ENCODE data around the gene PROKR1.

The PROKR1 gene

DNA sequence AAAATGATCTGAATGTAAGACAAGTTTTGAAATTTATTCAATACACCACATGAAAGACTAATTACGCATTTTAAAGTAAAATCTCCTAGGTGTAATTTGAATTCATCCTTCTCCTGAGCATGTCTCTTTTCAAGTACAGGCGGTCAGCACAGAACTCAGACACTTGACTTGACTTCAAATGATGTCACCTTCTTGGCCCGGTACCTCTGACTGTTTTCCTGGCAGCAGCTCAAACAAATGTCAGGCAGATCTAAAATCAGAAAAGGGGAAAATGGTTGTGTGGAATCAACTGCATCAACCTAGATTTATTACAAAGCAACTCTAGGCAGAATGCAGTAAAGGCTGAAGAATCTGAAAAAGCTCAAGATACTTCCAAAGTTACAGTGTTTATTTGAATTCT is 11.4 kb upstream of the PROKR1 start:
- H3K4me1 Mint-ChIP-seq = no peaks in the 10 kb centered on the region
- H3K27me3 Mint-ChIP-seq = peaks cover 6% of the 10 kb centered on the region
- peaks cover 1% of the 10 kb centered on the region for H3K9me3 Mint-ChIP-seq
- H3K4me3 Mint-ChIP-seq = no peak overlapping the region
- no peak for ATAC-seq (ENCODE audit: low read depth)
- H3K27ac Mint-ChIP-seq = no peak overlapping the region
- H3K36me3 Mint-ChIP-seq = no peaks in the 10 kb centered on the region
- no peak for DNase-seq (ENCODE audit: low spot score in 2 of 2)

DNA sequence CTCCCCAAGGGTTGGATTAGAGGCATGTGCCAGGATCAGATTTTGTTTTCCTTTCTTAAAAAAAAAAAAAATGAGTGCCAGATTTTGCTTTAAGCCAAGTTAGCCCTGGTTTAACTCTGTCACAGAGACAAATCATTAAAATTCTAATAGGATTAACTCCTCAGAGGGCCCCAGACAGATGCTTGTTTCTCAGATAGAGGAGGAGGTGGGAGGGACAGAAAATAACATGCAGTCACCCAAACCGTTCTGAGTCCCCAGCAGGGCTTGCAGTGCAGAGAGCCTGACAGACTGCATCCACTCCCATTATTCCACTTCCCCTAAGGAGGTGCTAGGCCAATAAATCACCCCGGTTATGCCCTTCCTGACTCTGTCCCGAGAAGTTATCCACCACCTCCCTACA is 6.3 kb upstream of the PROKR1 start:
- Mint-ChIP-seq H3K4me1 (no peaks in the 10 kb centered on the region), H3K27ac (no peak overlapping the region), H3K36me3 (peaks cover 3% of the 10 kb centered on the region), H3K4me3 (no peak overlapping the region), H3K27me3 (peaks cover 20% of the 10 kb centered on the region), H3K9me3 (peaks cover 7% of the 10 kb centered on the region)
- DNase-seq (ENCODE audit: low spot score in 2 of 2) = no peak
- ATAC-seq (ENCODE audit: low read depth) = no peak

DNA sequence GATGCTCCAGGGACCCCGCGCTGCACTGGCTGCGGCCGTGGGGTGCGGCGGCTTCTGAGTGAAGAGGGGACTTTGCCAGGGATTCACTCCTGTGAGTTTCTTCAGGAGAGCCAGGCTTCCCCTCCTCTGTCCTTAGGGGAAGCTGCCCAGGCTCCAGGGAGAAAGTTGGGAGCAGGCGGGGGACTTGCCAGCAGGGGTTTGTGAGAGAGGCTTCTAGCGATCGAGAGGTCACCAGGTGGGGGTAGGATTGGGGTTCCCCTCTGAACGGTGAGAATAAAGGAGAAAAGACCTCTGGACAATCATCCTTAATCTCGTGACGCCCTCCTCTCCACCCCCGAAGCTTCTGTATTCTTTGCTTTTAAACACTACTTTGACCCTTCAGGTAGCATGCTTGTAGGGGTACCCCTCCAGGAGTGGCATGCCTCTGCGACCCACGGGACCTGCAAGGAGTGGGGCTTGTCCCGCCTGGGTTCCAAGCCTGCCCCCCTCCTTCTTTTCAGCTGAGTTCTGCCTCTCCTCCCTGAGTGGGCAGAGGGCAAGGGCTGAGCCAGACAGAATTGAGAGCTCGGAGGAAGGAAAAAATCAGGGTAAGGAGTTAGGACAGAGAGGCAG is 601 bp downstream of the PROKR1 start:
- ATAC-seq (ENCODE audit: low read depth) = peak; percentile 15
- peaks cover 6% of the 10 kb centered on the region for H3K4me1 Mint-ChIP-seq
- peaks cover 7% of the 10 kb centered on the region for H3K9me3 Mint-ChIP-seq
- peaks cover 35% of the 10 kb centered on the region for H3K27me3 Mint-ChIP-seq
- H3K27ac Mint-ChIP-seq = no peak overlapping the region
- H3K4me3 Mint-ChIP-seq = peak overlapping the region; percentile 57
- peaks cover 3% of the 10 kb centered on the region for H3K36me3 Mint-ChIP-seq
- peak in 1 of 2 donors; percentile 21 for DNase-seq (ENCODE audit: low spot score in 2 of 2)

DNA sequence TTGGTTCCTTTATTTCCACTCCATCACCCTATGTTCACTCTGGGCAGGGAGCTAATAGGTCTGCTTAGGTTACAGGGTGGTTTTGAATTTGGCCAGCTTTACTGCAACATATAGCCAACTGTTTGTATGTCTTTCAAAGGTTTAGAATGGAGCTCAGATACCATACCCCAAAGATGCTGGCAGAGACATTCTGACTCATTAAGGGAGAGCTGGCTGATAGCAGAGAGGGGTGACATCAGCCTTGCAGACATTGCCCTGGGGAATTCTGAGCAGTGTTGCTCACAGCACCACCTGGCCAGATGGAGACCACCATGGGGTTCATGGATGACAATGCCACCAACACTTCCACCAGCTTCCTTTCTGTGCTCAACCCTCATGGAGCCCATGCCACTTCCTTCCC is 2.1 kb downstream of the PROKR1 start:
- Mint-ChIP-seq H3K27ac (no peak overlapping the region), H3K4me3 (no peak overlapping the region), H3K4me1 (peaks cover 6% of the 10 kb centered on the region), H3K36me3 (peaks cover 2% of the 10 kb centered on the region), H3K27me3 (peaks cover 35% of the 10 kb centered on the region), H3K9me3 (peaks cover 6% of the 10 kb centered on the region)
- ATAC-seq (ENCODE audit: low read depth) = no peak
- DNase-seq (ENCODE audit: low spot score in 2 of 2) = no peak

DNA sequence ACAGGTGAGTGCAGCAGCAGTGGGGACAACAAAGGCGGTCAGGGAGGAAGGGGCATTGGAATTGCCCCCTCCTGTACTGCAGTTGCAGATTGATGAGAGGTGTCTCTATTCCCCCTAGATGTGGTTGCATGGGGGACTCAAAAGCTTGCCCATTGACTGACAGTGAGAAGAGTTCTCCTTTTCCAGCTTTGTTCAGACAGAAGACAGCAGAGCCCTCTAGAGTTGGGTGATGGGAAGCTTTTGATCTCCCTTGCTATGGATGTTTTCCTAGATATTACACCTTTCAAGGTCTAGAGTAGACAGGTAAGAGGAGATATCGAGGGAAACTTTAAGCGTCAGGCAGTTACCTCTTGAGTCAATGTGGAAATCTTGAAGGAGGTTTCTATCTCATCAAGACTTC is 2.9 kb downstream of the PROKR1 start:
- Mint-ChIP-seq H3K27me3 (peaks cover 32% of the 10 kb centered on the region), H3K9me3 (no peaks in the 10 kb centered on the region), H3K27ac (no peak overlapping the region), H3K4me1 (peaks cover 6% of the 10 kb centered on the region), H3K36me3 (no peaks in the 10 kb centered on the region), H3K4me3 (no peak overlapping the region)
- no peak for DNase-seq (ENCODE audit: low spot score in 2 of 2)
- ATAC-seq (ENCODE audit: low read depth) = no peak

DNA sequence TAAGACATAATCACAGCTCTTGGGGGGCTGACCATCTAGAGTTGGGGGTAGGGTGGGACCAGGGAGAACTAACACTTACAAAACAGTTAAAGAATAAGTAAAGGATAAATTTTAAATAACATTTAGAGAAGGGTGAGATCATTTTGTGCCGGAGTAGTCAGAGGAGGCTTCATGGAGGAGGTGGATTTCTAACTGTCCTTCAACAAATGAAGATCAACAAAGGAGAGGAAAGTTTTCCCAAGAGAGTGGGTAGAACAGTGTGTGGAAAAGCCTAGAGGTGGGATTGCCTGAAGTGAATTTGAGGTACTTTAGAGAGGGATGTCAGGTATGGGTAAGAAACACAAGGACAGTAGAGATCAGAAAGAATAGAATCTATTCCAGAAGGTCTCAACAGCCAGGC is 7.3 kb downstream of the PROKR1 start:
- Mint-ChIP-seq H3K9me3 (no peaks in the 10 kb centered on the region), H3K27ac (no peak overlapping the region), H3K4me1 (peaks cover 6% of the 10 kb centered on the region), H3K4me3 (no peak overlapping the region), H3K27me3 (peaks cover 23% of the 10 kb centered on the region), H3K36me3 (no peaks in the 10 kb centered on the region)
- ATAC-seq (ENCODE audit: low read depth) = no peak
- DNase-seq (ENCODE audit: low spot score in 2 of 2) = no peak

DNA sequence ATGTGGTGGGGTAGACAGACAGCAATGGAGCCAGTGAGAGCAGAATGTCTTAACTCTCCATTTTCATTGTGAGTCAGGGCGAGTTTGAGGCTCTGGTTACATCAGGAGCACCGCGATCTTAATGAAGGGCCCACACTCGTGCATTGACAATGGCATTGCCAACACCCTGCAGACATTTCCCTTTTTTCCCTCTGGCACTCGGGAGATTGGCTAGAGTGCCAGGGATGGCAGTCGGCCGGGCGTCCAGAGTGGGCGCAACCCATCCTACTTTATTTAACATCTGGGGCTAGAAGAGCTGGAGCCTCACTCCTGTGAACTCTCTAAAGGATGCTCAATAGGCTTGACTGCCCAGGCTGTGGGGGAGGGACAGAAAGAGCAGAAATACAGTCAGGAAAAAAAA is 9.7 kb downstream of the PROKR1 start:
- no peaks in the 10 kb centered on the region for H3K9me3 Mint-ChIP-seq
- no peak overlapping the region for H3K27ac Mint-ChIP-seq
- ATAC-seq (ENCODE audit: low read depth) (no peak), DNase-seq (ENCODE audit: low spot score in 2 of 2) (no peak)
- H3K27me3 Mint-ChIP-seq = peaks cover 11% of the 10 kb centered on the region
- H3K4me1 Mint-ChIP-seq = peaks cover 6% of the 10 kb centered on the region
- H3K4me3 Mint-ChIP-seq = no peak overlapping the region
- no peaks in the 10 kb centered on the region for H3K36me3 Mint-ChIP-seq

DNA sequence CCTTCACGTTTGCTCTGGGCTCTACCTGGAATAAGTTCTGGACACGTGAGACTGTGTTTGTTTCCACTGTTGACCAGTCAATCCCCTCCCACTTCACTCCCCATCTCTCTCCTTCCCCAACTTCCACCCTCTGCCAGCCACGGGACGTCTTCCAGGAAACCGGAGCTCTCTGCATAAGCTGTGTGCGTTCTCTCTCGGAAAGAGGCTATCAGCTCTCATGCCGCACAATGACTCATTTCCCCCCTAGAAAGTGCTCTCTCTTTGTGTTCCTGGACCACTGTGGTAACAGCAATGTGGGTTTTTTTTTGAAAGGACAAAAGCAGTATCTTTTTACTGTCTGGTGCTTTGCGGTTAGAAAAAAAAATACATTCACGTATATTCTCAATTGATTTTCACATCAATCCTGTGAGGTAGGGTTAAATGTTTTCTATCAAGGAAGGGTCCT is 10.2 kb downstream of the PROKR1 start:
- no peak overlapping the region for H3K4me3 Mint-ChIP-seq
- H3K4me1 Mint-ChIP-seq = peaks cover 6% of the 10 kb centered on the region
- no peak overlapping the region for H3K27ac Mint-ChIP-seq
- H3K27me3 Mint-ChIP-seq = peaks cover 11% of the 10 kb centered on the region
- DNase-seq (ENCODE audit: low spot score in 2 of 2) (no peak), ATAC-seq (ENCODE audit: low read depth) (no peak)
- no peaks in the 10 kb centered on the region for H3K36me3 Mint-ChIP-seq
- H3K9me3 Mint-ChIP-seq = no peaks in the 10 kb centered on the region

DNA sequence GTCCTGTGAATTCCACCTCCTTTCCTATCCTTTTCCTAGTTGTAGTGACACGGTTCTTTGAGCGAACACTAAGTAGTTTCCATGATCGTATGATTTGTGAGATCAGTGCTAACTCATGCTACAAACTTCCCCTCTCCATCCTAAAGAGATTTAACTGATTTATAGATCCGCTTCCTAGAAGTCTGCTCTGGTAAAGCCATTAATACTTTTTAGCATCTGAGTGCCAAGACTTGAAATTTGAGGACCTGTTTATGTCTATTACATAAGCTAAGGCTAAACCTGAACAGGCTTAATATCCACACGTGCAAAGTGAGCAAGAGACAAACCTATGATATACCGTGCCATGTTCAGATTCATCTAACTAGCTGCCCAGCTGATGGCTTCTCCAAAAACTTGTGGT is 14.9 kb downstream of the PROKR1 start:
- H3K4me1 Mint-ChIP-seq = peaks cover 14% of the 10 kb centered on the region
- H3K4me3 Mint-ChIP-seq = no peak overlapping the region

DNA sequence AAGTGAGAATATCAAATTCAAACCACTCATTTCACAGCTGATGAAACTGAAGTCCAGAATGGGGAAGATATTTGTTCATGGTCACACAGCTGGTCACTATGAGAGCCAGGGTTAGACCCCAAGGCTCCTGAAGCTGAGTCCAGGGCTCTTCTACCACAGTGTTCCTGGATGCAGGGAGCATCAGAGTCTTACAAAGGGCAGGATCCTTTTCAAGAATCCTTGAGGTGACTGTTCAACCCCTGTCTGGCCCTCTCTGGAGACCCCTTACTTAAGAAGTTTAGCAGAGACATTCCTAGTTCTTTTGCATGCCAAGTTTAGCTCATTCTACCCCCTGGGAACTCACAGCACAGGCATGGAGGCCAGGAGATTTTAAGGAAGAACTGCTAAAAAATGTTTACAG is 15.7 kb downstream of the PROKR1 start:
- ATAC-seq (ENCODE audit: low read depth) (no peak), DNase-seq (ENCODE audit: low spot score in 2 of 2) (no peak)
- Mint-ChIP-seq H3K27me3 (peaks cover 2% of the 10 kb centered on the region), H3K27ac (no peak overlapping the region), H3K4me3 (no peak overlapping the region), H3K4me1 (peaks cover 11% of the 10 kb centered on the region), H3K36me3 (no peaks in the 10 kb centered on the region), H3K9me3 (no peaks in the 10 kb centered on the region)

More for the DNA sequence above, 14.9 kb downstream of the PROKR1 start:
- Mint-ChIP-seq H3K27ac (no peak overlapping the region), H3K9me3 (no peaks in the 10 kb centered on the region), H3K36me3 (no peaks in the 10 kb centered on the region), H3K27me3 (peaks cover 6% of the 10 kb centered on the region)
- DNase-seq (ENCODE audit: low spot score in 2 of 2) = no peak
- ATAC-seq (ENCODE audit: low read depth) = no peak

DNA sequence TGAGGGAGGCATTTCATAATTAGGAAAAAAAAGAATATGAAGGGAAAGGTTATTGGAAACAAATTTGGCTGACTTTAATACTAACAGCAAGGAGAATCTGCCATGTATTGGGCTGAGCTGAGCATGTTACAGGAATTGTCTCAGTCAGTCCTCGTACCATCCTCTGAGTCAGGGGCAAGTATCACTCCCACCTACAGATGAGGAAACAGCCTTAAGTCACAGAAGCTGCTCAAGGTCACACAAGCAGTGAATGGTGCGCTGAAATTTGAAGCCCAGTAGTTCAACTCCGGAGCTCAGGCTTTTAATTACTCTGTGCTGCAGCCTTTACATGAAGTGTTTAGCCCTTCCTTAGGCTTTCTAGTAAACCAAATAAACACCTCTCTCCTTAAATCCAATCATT is 17.3 kb downstream of the PROKR1 start:
- no peaks in the 10 kb centered on the region for H3K9me3 Mint-ChIP-seq
- no peaks in the 10 kb centered on the region for H3K36me3 Mint-ChIP-seq
- ATAC-seq (ENCODE audit: low read depth) (no peak), DNase-seq (ENCODE audit: low spot score in 2 of 2) (no peak)
- no peaks in the 10 kb centered on the region for H3K27me3 Mint-ChIP-seq
- H3K4me1 Mint-ChIP-seq = peaks cover 11% of the 10 kb centered on the region
- no peak overlapping the region for H3K4me3 Mint-ChIP-seq
- H3K27ac Mint-ChIP-seq = no peak overlapping the region

DNA sequence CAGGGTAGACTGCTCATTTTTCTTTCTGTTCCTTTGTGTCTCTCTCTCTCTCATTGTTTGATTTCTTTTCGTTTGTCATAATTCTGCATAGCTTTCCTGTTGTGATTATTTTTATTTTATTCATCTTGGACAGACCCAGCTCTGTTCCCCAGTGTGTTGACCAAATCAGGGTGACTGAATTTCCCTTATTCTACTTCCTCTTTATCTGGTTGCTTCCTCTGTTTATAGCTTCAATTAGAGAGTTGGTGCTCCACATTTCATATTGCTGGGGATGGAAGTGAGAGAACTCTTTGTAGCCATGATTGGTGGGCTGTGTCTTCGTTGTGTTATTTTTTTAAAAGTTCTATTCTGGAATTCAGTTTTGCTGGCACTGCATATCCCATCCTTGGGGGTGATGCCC is 19.1 kb downstream of the PROKR1 start:
- ATAC-seq (ENCODE audit: low read depth) (peak; percentile 95), DNase-seq (ENCODE audit: low spot score in 2 of 2) (no peak)
- H3K36me3 Mint-ChIP-seq = no peaks in the 10 kb centered on the region
- H3K9me3 Mint-ChIP-seq = no peaks in the 10 kb centered on the region
- peak overlapping the region; percentile 6 for H3K27ac Mint-ChIP-seq
- no peaks in the 10 kb centered on the region for H3K27me3 Mint-ChIP-seq
- H3K4me3 Mint-ChIP-seq = no peak overlapping the region
- H3K4me1 Mint-ChIP-seq = peaks cover 11% of the 10 kb centered on the region

DNA sequence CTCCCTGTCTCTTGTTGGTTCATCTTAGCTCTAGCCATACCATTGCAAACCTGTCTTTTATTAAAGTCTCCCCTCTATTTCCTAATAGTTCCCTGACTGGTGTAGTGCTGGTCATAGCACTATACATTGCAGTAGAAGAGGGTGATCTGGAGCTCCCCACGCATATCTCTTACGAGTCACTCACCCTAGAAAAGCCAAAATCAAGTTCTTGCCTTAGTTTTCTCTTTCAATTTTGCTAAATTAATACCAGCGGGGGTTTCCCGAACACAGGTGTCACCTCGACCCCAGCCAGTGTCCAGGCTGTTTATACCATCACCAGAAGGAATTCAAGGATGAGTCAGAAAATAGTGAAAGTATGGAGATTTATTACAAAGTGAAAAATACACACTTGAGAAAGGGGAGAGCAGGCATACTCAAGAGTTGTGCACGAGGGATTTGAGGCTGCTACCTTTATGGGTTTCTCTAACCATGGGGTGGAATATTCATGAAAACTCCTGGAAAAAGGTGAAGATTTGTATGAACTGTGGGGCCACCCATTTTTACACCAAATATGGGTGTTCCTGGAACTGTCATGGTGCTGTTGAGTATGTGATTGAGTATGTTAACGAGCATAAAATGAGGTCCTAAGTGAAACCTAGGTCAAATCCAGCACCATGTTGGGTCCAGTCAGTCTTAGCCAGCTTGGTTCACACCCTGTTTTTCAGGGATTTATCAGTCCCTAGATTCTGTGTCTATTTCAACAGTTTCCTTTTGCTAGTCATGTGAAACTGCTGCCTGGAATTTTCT is 20.2 kb downstream of the PROKR1 start:
- H3K4me3 Mint-ChIP-seq = no peak overlapping the region
- H3K9me3 Mint-ChIP-seq = no peaks in the 10 kb centered on the region
- no peak overlapping the region for H3K27ac Mint-ChIP-seq
- ATAC-seq (ENCODE audit: low read depth) = no peak
- H3K4me1 Mint-ChIP-seq = peaks cover 11% of the 10 kb centered on the region
- no peak for DNase-seq (ENCODE audit: low spot score in 2 of 2)
- no peaks in the 10 kb centered on the region for H3K27me3 Mint-ChIP-seq
- no peaks in the 10 kb centered on the region for H3K36me3 Mint-ChIP-seq

DNA sequence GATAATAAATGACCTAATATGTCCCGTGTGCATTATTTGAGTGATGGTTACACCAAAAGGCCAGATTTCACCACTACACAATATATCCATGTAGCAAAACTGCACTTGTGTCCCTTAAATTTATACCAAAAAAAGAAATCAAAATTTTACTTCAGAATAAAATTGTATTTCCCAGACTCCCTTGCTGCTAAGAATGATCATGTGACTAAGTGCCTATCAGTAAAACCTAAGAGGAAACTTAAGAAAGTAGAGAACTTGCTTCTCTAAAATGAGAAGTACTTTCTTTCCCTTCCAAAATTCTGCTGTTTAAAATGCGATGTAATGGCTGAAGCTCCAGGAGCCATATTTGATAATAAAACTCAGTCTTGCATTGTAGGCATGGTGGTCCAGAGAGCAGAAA is 24.0 kb downstream of the PROKR1 start:
- H3K9me3 Mint-ChIP-seq = no peaks in the 10 kb centered on the region
- no peaks in the 10 kb centered on the region for H3K27me3 Mint-ChIP-seq
- H3K27ac Mint-ChIP-seq = no peak overlapping the region
- H3K4me3 Mint-ChIP-seq = no peak overlapping the region
- DNase-seq (ENCODE audit: low spot score in 2 of 2) = no peak
- peaks cover 9% of the 10 kb centered on the region for H3K4me1 Mint-ChIP-seq
- ATAC-seq (ENCODE audit: low read depth) = no peak
- no peaks in the 10 kb centered on the region for H3K36me3 Mint-ChIP-seq

DNA sequence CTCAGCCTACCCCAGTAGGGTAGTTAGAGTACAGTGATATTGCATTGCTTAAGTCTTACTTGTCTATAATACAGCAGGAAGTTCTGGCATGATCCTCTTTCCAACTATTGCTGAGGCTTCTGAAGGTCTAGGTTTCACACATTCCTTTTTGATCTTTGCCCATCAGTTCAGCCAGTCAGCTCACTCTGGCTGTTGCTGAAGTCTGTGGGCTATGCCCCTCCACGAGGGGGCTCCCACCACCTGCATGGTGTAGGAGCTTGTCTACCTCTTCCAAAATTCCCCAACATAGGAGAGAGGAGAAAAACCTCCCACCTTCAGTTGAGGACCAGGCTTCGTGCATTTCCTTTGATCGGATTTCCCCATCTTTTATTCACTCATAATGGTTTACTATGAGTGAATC is 26.3 kb downstream of the PROKR1 start:
- ATAC-seq (ENCODE audit: low read depth) = no peak
- Mint-ChIP-seq H3K36me3 (no peaks in the 10 kb centered on the region), H3K27ac (no peak overlapping the region), H3K9me3 (no peaks in the 10 kb centered on the region), H3K27me3 (no peaks in the 10 kb centered on the region), H3K4me3 (no peak overlapping the region), H3K4me1 (peaks cover 4% of the 10 kb centered on the region)
- DNase-seq (ENCODE audit: low spot score in 2 of 2) = no peak

Measured in memory B cell (primary cell).